ENCODE data around the gene ANXA3. TPM values are rescaled to one million over a fixed set of nuclear protein-coding genes. Genes with fewer than 3 reads are reported as not detected.

Gene ANXA3
- total RNA-seq, 1 experiment from 2014 or later: 0.86 TPM

- ChIA-PET POLR2A (ENCODE audit: low non-redundant PET) (no interaction called here), CTCF (no interaction called here)
- TF ChIP-seq CTCF (conservative IDR thresholded peaks at IDR 0.05; ENCODE audit: low read depth, low read length) (no peak), EZH2 (IDR thresholded peaks at IDR 0.05; ENCODE audit: borderline replicate concordance, low read depth, low read length, poor library complexity, severe bottlenecking) (no peak)
- H3K36me3 ChIP-seq (ENCODE audit: insufficient read depth, low read length, poor library complexity, severe bottlenecking): no peaks in the 10 kb centered on the region
- H3K4me1 ChIP-seq (ENCODE audit: insufficient read depth, low read length, poor library complexity, severe bottlenecking): no peaks in the 10 kb centered on the region
- no peak overlapping the region for H3K4me3 ChIP-seq (ENCODE audit: low read depth, low read length, poor library complexity, severe bottlenecking)
- intact Hi-C loops (cut with micrococcal nuclease; ENCODE audit: unreplicated experiment): no loop called here
- no peaks in the 10 kb centered on the region for H3K27me3 ChIP-seq (replicated peaks; ENCODE audit: insufficient read depth, low read depth, low read length, poor library complexity)
- DNase-seq (ENCODE audit: low spot score): no peak
- no TSS peak for BruUV-seq (replicated peaks)
- H3K9me3 ChIP-seq (ENCODE audit: low read depth, low read length, poor library complexity, severe bottlenecking): no peaks in the 10 kb centered on the region
- H3K27ac ChIP-seq (ENCODE audit: low read depth, low read length, poor library complexity, severe bottlenecking): no peak overlapping the region
Measured at GRCh38 chr4:78624048-78624447, 72.5 kb downstream of the ANXA3 start.

- CTCF ChIA-PET: no interaction called here
- BruUV-seq (replicated peaks): no TSS peak
- intact Hi-C loops (cut with micrococcal nuclease; ENCODE audit: unreplicated experiment): no loop called here
Measured at GRCh38 chr4:78625073-78625472, 73.5 kb downstream of the ANXA3 start.

GRCh38 chr4:78627046-78627965 is 75.7 kb downstream of the ANXA3 start:
- intact Hi-C loops (cut with micrococcal nuclease; ENCODE audit: unreplicated experiment): no loop called here
- Histone ChIP-seq H3K27ac (ENCODE audit: low read depth, low read length, poor library complexity, severe bottlenecking) (no peak overlapping the region), H3K36me3 (ENCODE audit: insufficient read depth, low read length, poor library complexity, severe bottlenecking) (no peaks in the 10 kb centered on the region), H3K4me1 (ENCODE audit: insufficient read depth, low read length, poor library complexity, severe bottlenecking) (peaks cover 7% of the 10 kb centered on the region), H3K9me3 (ENCODE audit: low read depth, low read length, poor library complexity, severe bottlenecking) (no peaks in the 10 kb centered on the region), H3K4me3 (ENCODE audit: low read depth, low read length, poor library complexity, severe bottlenecking) (no peak overlapping the region), H3K27me3 (replicated peaks; ENCODE audit: insufficient read depth, low read depth, low read length, poor library complexity) (no peaks in the 10 kb centered on the region)
- TF ChIP-seq CTCF (conservative IDR thresholded peaks at IDR 0.05; ENCODE audit: low read depth, low read length) (no peak), EZH2 (IDR thresholded peaks at IDR 0.05; ENCODE audit: borderline replicate concordance, low read depth, low read length, poor library complexity, severe bottlenecking) (no peak)
- POLR2A ChIA-PET (ENCODE audit: low non-redundant PET): no interaction called here
- DNase-seq (ENCODE audit: low spot score): no peak
- CTCF ChIA-PET: no interaction called here
- no TSS peak for BruUV-seq (replicated peaks)

More at GRCh38 chr4:78625073-78625472, 73.5 kb downstream of the ANXA3 start:
- H3K4me3 ChIP-seq (ENCODE audit: low read depth, low read length, poor library complexity, severe bottlenecking): no peak overlapping the region
- POLR2A ChIA-PET (ENCODE audit: low non-redundant PET): no interaction called here
- no peaks in the 10 kb centered on the region for H3K9me3 ChIP-seq (ENCODE audit: low read depth, low read length, poor library complexity, severe bottlenecking)
- TF ChIP-seq EZH2 (IDR thresholded peaks at IDR 0.05; ENCODE audit: borderline replicate concordance, low read depth, low read length, poor library complexity, severe bottlenecking) (no peak), CTCF (conservative IDR thresholded peaks at IDR 0.05; ENCODE audit: low read depth, low read length) (no peak)
- no peak overlapping the region for H3K27ac ChIP-seq (ENCODE audit: low read depth, low read length, poor library complexity, severe bottlenecking)
- H3K27me3 ChIP-seq (replicated peaks; ENCODE audit: insufficient read depth, low read depth, low read length, poor library complexity): no peaks in the 10 kb centered on the region
- H3K4me1 ChIP-seq (ENCODE audit: insufficient read depth, low read length, poor library complexity, severe bottlenecking): peaks cover 7% of the 10 kb centered on the region
- H3K36me3 ChIP-seq (ENCODE audit: insufficient read depth, low read length, poor library complexity, severe bottlenecking): no peaks in the 10 kb centered on the region
- DNase-seq (ENCODE audit: low spot score): no peak

Data from A673 (cell line).